NCI-H748 (cell line): Measurements from ENCODE around the gene TAMM41.
A peak's percentile ranks its signal among the peaks of the same experiment; 100 is the strongest.
"Not testable (repeated sequence)": the region's sequence is repeated elsewhere in the genome, so short reads cannot be mapped to it uniquely, and the experiment has no call there.

ENCODE experiments used
- DNase-seq: peaks from one replicate; lab custom pipeline; 2025; ENCODE audit not compliant: unreplicated experiment; lab: John Stamatoyannopoulos, UW

Gene TAMM41

DNA sequence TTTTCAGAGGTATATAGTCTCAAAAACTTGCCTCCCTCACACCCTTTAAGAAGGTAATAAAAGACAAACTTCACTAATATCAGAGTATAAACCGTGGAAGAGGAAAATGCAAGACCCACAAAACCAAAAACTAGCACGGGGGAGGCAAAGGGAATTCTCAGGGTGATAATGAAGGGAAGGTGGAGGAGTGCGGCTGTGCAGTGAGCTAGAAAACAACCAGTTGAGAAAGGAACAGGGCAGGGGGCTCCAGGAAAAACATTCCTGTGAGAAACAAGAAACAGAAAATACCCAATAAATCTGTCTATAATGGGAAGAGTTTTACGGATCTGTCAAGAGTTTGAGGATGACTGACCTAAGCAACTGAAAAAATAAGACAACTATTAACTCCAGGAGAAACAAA, 31.6 kb downstream of the TAMM41 start:
- DNase-seq = no peak

DNA sequence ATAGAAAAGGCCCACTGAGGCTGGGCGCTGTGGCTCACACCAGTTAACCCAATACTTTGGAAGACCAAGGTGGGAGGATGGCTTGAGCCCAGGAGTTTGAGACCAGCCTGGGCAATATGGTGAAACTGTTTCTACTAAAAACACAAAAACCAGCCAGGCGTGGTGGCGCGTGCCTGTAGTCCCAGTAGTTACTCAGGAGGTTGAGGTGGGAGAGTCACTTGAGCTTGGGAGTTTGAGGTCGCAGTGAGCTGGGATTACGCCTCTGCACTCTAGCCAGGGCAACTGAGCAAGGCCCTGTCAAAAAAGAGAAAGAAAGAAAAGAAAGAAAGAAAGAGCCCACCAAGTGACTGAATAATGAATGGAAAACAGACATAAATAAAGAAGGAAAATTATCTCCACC, 32.0 kb downstream of the TAMM41 start:
- DNase-seq = no peak

DNA sequence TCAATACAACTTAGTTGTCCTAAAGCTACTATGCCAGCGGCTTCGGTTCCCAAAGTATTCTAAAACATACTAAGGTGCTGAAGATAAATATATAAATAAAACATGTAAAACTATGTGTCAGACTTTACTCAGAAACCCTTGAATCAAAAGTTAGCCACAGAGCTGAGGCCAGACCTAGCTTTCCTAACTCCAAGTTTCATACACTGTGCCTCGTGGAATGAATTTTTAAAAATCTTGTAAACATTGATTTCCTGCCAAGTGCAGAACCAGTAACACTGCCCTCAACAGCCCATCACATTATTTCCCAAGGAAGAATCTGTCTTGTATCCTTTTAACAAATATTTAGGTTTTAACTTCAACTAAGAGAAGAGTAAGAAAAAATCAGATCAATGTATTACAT, 36.4 kb downstream of the TAMM41 start:
- DNase-seq = no peak

DNA sequence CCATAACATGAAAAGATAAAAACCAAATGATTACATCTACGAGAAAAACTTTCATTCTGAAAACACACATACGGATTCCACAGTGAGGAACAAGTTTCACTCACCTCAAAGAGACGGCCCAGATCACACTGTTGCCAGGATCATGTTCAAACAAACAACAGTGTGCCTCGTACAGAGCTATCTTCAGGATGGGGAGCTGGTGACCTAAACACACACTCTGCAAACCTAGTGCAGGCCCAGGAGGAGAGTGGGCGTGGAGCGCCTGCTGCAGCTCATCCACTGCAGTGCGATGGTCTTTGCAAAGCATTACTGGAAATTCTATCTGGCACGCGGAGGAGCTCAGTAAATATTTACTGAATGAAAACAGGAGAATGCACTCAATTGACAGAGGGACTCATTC, 38.5 kb downstream of the TAMM41 start:
- DNase-seq = peak; percentile 75

DNA sequence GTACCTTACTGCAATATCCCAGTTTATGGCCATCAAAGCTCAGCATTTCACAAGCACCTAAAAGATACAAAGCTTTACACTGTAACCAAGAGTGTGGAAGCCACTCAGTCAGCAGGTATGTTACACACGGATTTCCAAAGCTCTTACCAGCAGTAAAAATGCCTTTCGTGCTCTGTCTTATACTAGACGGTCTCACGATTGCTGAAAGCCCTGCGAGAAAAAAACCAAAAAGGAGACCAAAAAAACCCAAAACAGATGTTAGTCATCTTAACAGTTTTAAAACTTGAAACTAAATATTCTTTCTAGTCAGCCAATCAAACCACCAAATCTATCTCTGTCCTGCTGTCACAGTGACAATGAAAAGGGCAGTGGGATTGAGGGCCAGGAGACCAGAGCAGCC, 39.0 kb downstream of the TAMM41 start:
- no peak for DNase-seq

DNA sequence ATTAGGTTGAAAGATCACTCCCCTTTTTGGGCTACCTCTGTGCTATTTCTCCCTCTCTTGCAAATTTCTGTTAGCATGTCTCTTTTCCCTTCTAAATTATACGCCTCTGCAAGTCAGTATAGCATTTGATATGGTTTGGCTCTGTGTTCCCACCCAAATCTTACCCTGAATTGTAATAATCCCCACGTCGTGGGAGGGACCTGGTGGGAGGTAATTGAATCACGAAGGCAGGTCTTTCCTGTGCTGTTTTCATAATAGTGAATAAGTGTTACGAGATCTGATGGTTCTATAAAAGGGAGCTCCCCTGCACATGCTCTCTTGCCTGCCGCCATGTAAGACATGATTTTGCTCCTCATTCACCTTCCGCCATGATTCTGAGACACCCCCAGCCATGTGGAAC, 41.0 kb downstream of the TAMM41 start:
- no peak for DNase-seq

DNA sequence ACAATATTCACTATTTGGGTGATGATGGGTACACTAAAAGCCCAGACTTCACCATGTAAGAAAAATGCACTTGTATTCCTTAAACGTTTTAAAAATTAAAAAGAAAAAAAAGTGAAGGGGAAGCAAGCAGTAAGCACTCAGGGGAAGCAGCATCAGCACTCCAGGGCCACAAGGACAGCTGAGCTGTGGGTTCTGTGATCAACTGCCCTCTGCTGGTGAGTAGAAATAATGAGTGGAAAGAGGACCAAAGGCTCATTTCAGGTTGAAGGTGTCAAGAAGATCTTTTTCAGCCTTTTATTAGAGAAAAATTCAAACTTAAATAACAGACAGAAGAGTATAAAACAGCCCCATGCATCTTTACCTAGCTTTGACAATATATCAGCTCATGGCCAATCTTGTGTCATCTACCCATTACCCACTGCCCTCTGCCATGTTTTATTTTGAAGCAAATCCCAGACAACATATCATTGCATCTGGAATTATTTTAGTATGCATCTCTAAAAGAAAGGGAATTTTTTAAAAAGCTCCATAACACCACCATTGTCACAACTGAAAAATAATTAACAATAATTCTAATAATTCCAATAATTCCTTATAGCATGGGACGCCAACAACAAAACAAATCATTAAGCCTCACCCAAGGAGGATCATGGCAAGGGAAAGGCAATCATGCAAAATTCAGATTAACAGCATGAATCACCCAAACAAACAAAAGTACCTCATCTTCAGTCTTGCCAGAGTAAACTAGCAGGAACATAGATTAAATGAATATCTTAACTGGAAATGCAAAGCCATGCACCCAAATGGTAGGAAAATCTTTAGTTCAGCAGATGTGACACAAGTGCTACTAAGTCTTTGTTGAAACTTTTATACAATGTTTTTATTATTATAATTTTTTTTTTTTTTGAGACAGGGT, 42.5 kb downstream of the TAMM41 start:
- peak; percentile 44 for DNase-seq

DNA sequence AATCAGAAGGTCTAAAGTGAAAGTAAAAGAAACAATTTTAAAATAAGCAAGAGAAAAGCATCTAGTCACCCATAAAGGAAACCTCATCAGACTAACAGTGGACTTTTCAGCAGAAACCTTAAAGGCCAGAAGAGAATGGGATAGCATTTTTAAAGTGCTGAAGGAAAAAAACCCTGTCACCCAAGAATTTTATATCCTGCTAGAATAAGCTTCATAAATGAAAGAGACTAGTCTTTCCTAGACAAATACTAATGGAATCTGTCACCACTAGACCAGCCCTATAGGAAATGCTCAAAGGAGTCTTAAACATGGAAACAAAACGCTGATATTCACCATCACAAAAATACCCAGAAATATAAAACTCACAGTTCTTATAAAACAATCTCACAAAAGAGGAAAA, 46.9 kb downstream of the TAMM41 start:
- DNase-seq = no peak

DNA sequence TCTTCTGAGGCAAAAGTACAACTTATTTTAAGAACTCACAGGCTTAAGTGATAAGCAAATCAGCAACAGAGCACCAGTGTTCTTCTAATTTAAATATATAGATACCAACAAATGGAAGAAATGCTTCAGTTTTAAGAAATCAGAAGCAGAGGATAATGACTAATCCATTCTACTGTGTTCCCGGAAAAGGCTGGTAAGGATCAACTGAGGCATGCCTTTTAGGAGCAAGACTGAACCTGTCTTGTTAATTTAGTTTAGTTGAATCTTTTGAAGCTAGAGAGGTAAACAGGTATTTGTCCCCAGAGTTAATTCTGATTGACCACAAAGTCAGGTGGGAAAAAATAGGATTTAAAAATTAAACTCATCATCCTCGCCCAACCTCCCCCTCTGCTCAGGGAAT, 51.8 kb downstream of the TAMM41 start:
- DNase-seq = no peak

DNA sequence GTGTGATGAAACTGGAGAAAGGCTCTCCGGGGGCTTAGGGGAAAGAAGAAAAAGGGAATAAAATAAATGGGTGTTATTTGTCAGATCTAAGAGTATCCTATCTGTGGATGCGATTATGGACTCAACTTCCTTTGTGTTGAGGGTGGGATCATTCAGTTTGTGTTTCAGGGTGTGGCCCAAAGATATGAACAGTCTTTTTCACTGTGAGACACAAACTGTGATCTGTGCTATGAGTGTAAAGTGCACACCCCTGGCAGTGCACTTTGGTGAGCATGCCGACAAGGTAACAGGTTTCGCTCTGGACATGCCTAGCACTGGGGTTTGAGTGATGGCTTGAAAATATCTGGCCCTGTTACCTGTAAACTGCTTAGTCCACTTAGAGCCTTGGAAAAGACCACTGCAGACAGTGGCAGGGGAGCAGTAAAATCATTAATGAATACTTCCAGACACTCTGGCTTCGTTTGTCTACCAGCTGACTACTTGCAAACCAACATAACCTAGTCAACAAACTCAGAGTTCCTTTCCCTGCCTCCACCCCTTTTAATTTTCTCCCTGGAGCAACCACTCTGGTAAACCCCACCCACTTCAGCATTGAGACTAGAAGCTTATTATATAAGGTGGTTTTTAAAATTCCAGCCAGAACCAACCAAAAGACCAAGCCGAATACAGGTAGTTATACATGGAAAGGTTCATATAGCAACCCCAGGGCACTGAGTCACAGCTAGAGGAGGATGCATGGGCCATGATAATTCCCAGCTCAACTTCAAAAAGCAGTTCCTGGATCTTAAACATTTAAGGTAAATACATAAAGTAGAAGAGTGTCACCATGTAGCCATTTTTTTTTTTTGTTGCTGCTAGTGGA, 55.1 kb downstream of the TAMM41 start:
- no peak for DNase-seq

DNA sequence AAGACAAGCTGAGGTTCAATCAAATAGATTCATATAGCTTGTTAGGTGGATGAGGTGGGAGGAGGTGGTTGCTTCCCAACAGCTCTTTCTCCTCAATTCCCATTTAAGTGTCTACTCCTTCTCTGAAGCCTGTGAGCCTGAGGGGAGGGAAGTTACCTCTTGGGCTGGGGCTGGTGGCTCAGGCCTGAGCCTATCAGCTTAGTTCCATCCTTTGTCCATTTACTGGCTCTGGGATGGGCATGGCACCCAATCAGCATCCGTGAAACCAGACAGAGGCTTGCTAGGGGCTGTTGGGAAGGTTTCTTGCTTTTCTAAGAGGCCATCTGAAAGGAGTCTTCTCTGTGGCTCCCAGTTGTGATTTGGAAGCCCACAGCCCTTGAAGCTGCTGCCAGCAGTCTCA, 57.3 kb downstream of the TAMM41 start:
- DNase-seq = no peak

DNA sequence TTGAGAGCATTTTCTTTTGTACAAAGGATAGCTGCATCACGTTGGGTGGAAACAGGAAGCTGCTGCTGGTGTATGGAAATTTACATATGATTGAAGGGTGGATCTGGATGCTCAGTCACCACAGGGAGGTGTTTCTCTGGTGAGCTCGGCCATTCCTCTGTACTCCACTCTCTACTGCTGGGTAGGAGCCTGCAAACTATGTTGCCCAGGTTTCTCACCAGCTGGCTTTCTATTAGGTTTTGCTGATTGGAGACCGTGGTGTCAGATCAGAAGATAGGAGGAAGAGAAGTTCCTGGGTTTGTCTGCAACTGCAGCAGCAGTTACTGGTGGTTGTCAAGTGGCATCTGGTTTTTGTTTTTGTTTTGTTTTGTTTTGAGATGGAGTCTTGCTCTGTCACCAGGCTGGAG, 61.7 kb downstream of the TAMM41 start:
- no peak for DNase-seq

DNA sequence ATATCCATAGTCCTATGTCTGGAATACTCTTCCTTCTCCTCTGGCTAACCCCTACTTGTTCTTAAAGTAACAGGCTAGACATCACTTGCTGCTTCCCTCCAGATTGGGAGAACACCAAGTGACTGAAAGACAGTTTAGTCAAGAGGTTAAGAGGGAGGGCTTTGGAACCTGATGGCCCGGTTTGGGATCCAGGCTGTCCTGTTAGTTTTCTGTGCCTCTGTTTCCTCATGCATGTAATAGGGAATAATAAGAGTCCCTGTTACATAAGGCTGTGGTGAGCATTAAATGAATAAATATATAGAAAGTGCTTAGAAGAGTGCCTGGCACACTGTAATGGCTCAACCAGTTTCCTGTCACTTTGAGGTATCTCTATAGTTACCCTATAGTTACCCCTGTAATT, 66.3 kb downstream of the TAMM41 start:
- no peak for DNase-seq

DNA sequence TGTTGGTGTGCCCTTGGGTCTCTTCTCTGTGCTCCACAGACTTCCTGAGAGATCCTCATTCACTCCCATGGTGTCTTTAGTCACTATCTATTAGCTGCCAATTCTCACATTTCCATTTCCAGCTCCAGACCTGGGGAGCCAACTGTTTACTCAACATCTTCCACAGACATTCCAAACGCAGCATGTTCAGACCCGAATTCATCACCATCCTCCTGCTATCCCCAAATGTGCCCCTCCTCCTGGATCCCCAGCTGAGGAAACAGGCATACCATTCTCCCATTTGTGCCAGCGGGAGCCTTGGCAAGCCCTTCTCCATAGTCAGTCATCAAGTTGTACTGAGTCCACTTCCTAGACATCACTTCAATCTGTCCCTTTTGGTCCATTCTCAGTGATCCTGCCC, 67.1 kb downstream of the TAMM41 start:
- no peak for DNase-seq

DNA sequence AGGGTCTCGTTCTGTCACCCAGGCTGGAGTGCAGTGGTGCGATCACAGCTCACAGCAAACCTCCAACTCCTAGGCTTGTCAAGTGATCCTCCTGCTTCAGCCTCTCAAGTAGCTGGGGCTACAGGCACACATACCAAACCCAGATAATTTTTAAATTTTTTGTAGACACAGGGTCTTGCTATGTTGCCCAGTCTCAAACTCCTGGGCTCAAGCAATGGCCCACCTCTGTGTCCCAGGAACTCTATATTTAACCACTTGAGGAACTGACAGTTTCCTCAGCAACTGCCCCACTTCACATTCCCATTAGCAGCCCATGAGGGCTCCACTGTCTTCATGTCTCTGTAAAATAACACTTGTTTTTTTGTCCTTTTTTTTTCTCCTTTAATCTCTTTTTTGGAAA, 68.4 kb downstream of the TAMM41 start:
- DNase-seq = no peak

DNA sequence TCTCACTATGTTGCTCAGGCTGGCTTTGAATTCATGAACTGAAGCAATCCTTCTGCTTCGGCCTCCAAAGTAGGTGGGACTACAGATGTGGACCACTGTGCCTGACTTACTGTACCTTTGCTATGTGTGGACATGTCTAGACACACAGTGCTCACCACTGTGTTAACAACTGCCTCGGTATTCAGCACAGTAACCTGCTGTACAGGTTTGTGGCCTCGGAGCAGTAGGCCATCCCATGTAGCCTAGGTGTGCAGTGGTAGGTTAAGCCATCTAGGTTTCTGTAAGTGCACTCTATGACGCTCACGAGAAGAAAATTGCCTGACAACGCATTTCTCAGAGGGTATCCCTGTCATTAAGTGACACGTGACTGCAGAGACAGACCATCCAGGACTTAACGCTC, 70.3 kb downstream of the TAMM41 start:
- peak; percentile 25 for DNase-seq

DNA sequence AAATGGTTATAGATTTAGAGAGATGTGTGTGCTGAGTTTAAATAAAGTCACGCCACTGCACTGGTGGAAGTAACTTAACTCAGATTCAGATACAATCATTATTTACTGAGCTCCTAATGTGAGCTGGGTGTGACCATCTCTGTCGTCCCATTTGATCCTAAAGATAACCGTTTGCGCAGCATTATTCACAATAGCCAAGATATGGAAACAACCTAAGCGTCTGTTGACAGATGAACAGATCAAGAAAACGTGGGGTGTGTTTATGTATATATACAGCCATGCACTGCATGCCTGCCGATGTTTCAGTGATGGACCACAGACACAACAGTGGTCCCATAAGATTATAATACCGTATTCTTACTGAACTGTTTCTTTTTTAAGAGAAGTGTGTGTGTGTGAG, 71.2 kb downstream of the TAMM41 start:
- DNase-seq = no peak

DNA sequence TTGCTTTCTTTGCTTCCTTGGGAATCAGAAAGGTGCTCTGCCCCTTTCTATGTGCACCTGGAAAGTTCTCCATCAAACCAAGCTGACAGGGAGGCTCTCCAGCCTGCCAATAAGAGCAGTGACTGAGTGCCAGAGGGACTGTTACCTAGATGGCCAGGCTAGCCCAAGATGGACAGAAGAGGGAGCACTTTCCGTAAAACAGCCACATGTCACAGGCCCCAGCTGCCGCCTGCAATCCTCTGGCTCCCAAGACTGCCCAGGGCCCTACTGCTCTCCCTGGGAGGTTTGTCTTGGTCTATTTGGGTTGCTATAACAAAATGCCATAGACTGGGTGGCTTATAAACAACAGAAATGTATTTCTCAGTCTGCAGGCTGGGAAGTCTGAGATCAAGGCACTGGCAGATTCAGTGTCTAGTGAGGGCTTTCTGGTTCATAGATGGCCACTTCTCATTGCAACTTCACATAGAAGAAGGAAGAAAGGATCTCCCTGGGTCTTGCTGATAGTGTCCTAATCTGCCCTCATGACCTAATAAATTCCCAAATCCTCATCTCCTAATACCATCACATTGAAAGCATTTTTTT, 72.3 kb downstream of the TAMM41 start:
- DNase-seq = peak; percentile 28

DNA sequence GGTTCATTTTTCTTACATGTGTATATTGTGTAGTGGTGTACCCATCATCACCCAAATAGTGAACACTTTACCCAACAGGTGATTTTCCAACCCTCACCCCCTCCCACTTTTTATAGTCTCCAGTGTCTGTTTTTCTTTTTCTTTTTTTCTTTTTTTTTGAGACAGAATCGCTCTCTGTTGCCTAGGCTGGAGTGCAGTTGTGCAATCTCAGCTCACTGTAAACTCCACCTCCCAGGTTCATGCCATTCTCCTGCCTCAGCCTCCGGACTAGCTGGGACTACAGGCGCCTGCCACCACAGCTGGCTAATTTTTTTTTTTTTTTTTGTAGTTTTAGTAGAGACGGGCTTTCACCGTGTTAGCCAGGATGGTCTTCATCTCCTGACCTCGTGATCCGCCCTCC, 74.8 kb downstream of the TAMM41 start:
- not testable (repeated sequence) for DNase-seq

DNA sequence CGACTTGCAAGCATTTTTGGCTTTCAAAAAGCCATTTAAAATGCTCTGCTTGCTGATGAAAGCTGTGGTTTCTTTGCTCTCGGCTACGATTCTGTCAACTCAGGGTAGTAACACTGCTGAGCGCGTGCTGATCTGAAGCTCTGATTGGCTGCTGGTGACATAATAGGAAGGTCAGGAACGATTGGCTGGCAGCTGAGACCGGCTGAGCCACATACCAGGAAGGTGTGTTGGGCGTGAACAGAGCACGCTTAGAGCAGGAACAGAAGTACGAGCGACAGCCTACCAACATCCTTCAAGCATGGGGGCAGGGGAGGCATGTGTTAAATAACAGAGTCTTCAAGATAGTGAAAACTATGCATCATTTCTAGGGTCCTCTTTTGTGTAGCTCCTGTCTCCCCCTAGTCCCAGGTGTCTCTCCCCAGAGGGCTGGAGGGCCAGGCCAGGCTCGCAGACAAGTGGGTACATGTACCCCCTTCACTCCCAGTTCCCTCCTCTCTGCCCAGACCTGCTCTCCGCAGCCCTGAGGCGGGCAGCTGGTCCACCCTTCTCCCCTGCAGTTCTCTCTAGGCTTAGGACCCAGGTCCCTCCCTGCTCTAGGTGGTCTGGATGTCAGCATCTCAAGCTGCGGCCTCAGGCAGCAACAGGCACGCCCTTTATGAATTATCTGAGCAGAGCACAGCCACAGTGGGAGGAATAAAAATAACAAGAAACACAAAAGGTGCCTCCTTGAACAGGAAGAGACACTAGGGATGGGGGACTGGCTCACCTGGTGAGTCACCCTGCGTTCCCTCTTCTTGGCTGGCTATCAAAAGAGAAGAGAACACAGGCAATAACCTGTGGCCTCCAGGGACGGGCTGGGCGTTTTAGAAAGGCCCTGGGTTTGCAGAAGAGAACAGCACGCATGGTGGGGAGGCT, 76.0 kb downstream of the TAMM41 start:
- peak; percentile 65 for DNase-seq
